H54 (cell line): ENCODE results near the gene SOX12.

Source experiments
- DNase-seq: peaks from one replicate; pipeline ENCODE4 v3.0.0; 2011; ENCODE audit warnings: low spot score, mixed read lengths; ENCODE audit not compliant: insufficient read length
- FAIRE-seq: peaks from 3 replicates; lab custom pipeline; 2011; peaks lifted over from hg19 to GRCh38; lab: Jason Lieb, UNC
- POLR2A ChIP-seq: IDR thresholded peaks from 2 replicates; pipeline ENCODE4 v1.6.1; 2011; ENCODE audit warnings: low read depth, mild to moderate bottlenecking, low read length

The SOX12 gene

GRCh38 chr20:297098-297924 is 28.0 kb upstream of the SOX12 start, which contains the start of gene ZCCHC3:
ZCCHC3 (plus strand) TSS chr20:297570; CDS start chr20:297587, 17 bp downstream.
- FAIRE-seq, result no peak
- peak; percentile 73 for TF ChIP-seq POLR2A
- peak; percentile 74 for DNase-seq

- FAIRE-seq (no peak), DNase-seq (peak; percentile 53)
- TF ChIP-seq POLR2A, result peak; percentile 81
Measured at GRCh38 chr20:297925-298775, 27.2 kb upstream of the SOX12 start.

- no peak for TF ChIP-seq POLR2A
- FAIRE-seq, result no peak
Measured at GRCh38 chr20:298776-299391, 26.5 kb upstream of the SOX12 start.

GRCh38 chr20:300345-300990 is 24.9 kb upstream of the SOX12 start:
- no peak for TF ChIP-seq POLR2A
- FAIRE-seq, result no peak
- no peak for DNase-seq

More at GRCh38 chr20:298776-299391, 26.5 kb upstream of the SOX12 start:
- no peak for DNase-seq

- no peak for TF ChIP-seq POLR2A
- no peak for FAIRE-seq
- DNase-seq, result no peak
Measured at GRCh38 chr20:301886-302848, 23.2 kb upstream of the SOX12 start.

- FAIRE-seq, result no peak
- DNase-seq, result no peak
- no peak for TF ChIP-seq POLR2A
Measured at GRCh38 chr20:305745-306144, 19.6 kb upstream of the SOX12 start.

GRCh38 chr20:308427-309038 is 16.8 kb upstream of the SOX12 start:
- TF ChIP-seq POLR2A, result no peak
- FAIRE-seq (no peak), DNase-seq (no peak)

GRCh38 chr20:309306-309840 is 16.0 kb upstream of the SOX12 start:
- DNase-seq (no peak), FAIRE-seq (no peak)
- no peak for TF ChIP-seq POLR2A

- TF ChIP-seq POLR2A, result peak; percentile 50; the same call in 1 of the 2 replicates
- FAIRE-seq (no peak), DNase-seq (peak; percentile 95)
Measured at GRCh38 chr20:309841-310644, 15.3 kb upstream of the SOX12 start.

GRCh38 chr20:310645-311044 is 14.7 kb upstream of the SOX12 start:
- TF ChIP-seq POLR2A, result no peak
- no peak for FAIRE-seq
- DNase-seq, result no peak

- no peak for TF ChIP-seq POLR2A
- FAIRE-seq (no peak), DNase-seq (no peak)
Measured at GRCh38 chr20:311609-312008, 13.7 kb upstream of the SOX12 start.

GRCh38 chr20:312067-312466 is 13.3 kb upstream of the SOX12 start:
- no peak for FAIRE-seq
- TF ChIP-seq POLR2A, result no peak
- DNase-seq, result no peak
